ENCODE measurements around the gene TENT4A.

DNA sequence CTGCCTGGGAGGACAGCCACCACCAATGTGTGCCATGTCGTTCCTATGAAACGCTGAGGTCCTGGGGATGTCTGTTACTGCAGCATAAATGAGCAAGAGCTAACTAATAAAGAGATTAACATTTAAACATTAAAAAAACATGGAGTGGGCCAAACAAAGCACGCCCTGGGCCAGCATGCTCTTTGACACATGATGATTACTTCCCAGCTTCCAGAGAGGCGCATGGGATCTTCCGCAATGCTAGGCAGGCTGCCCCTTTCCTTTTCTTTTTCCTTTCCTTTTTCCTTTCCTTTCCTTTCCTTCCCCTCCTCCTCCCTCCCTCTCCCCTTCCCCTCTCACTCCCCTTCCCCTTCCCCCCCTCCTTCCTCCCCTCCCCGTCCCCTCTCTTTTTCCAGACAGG is 10.6 kb upstream of the TENT4A start:
- TF ChIP-seq, protein P1, sequence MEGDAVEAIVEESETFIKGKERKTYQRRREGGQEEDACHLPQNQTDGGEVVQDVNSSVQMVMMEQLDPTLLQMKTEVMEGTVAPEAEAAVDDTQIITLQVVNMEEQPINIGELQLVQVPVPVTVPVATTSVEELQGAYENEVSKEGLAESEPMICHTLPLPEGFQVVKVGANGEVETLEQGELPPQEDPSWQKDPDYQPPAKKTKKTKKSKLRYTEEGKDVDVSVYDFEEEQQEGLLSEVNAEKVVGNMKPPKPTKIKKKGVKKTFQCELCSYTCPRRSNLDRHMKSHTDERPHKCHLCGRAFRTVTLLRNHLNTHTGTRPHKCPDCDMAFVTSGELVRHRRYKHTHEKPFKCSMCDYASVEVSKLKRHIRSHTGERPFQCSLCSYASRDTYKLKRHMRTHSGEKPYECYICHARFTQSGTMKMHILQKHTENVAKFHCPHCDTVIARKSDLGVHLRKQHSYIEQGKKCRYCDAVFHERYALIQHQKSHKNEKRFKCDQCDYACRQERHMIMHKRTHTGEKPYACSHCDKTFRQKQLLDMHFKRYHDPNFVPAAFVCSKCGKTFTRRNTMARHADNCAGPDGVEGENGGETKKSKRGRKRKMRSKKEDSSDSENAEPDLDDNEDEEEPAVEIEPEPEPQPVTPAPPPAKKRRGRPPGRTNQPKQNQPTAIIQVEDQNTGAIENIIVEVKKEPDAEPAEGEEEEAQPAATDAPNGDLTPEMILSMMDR (IDR thresholded peaks at IDR 0.05 in 4 of 5, conservative IDR thresholded peaks at IDR 0.05 in 1 of 5): no peak
- TF ChIP-seq POLR2A (IDR thresholded peaks at IDR 0.05): no peak
